Cardiac fibroblast (primary cell): ENCODE results near the gene DGKB.

ENCODE experiments used
- DNase-seq, 2 donors: peaks; one replicate each; pipeline versions ENCODE4 v3.0.0 to v3.0.0-alpha.2; 2010; ENCODE audit warnings: low read depth in 2 of 2
- H3K4me3 ChIP-seq, 2 donors: replicated peaks in 1 of 2; 1 replicate in 1 of 2; 2 replicates in 1 of 2; pipeline ENCODE4 v1.5.1; 2011; ENCODE audit warnings: low read depth in 2 of 2, low read length in 2 of 2, mild to moderate bottlenecking in 2 of 2, moderate library complexity in 1 of 2
- TF ChIP-seq, protein P1 (sequence below): IDR thresholded peaks from one replicate; pipeline ENCODE4 v1.5.1; 2011; ENCODE audit warnings: low read depth, mild to moderate bottlenecking, low read length, inconsistent platforms

The DGKB gene

DNA sequence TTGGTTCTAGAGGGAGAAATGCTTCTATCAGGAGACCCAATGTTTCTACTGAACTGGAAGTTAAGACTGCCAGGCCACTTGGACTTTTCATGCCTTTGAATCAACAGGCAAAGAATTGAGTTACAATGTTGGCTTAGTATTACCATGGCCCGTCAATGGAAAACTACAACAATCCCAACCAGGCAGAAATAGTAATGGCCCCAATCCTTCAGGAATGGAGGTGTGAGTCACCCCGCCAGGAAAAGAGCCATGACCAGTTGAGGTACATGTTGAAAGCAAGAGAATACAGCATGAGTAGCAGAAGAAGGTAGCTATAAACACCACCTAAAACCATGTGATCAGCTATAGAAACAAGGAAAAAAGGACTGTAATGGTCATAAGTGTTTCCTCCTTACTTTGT, 101.9 kb downstream of the DGKB start:
- no peak for DNase-seq
- no peak overlapping the region for H3K4me3 ChIP-seq
- TF ChIP-seq, protein P1, sequence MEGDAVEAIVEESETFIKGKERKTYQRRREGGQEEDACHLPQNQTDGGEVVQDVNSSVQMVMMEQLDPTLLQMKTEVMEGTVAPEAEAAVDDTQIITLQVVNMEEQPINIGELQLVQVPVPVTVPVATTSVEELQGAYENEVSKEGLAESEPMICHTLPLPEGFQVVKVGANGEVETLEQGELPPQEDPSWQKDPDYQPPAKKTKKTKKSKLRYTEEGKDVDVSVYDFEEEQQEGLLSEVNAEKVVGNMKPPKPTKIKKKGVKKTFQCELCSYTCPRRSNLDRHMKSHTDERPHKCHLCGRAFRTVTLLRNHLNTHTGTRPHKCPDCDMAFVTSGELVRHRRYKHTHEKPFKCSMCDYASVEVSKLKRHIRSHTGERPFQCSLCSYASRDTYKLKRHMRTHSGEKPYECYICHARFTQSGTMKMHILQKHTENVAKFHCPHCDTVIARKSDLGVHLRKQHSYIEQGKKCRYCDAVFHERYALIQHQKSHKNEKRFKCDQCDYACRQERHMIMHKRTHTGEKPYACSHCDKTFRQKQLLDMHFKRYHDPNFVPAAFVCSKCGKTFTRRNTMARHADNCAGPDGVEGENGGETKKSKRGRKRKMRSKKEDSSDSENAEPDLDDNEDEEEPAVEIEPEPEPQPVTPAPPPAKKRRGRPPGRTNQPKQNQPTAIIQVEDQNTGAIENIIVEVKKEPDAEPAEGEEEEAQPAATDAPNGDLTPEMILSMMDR: no peak

DNA sequence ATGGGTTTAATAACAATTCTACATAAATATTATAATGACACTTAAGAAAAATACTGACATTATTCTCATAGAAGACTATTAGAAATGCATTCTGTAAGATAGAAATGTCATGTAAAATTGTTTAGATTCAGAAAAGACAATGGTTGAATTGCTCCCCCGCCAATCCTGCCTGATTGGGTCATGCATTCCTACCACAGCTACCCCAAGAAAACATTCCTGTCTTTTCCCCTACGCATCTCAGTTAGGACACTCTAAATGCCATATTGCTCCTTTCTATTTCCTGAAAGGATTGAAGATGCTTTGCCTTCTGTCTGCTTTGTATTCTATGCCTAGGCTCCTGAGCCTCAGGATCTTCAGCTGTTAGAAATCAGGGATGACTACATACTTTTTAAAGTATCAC, 109.4 kb downstream of the DGKB start:
- TF ChIP-seq, protein P1: no peak
- H3K4me3 ChIP-seq: no peak overlapping the region
- no peak for DNase-seq

DNA sequence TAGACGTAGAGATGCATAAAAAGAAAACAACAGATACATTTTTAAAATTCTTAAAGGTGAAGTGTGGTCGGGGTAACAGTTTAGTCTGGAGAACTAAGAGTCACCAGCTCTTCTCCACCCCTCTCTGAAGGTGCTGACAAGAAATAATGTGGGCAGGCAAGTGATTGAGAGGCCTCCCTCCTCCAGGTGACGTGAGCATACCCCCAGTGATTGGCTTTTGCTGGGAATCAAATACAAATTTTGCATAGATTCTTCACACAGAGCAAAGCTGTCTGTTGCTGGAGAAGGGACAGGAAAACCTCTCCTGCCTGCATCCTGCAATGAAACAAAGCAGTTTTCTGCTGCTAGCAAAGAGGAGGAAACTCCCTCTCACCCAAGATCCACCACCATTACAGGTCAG, 115.0 kb downstream of the DGKB start:
- TF ChIP-seq, protein P1: no peak
- no peak overlapping the region for H3K4me3 ChIP-seq
- no peak for DNase-seq

DNA sequence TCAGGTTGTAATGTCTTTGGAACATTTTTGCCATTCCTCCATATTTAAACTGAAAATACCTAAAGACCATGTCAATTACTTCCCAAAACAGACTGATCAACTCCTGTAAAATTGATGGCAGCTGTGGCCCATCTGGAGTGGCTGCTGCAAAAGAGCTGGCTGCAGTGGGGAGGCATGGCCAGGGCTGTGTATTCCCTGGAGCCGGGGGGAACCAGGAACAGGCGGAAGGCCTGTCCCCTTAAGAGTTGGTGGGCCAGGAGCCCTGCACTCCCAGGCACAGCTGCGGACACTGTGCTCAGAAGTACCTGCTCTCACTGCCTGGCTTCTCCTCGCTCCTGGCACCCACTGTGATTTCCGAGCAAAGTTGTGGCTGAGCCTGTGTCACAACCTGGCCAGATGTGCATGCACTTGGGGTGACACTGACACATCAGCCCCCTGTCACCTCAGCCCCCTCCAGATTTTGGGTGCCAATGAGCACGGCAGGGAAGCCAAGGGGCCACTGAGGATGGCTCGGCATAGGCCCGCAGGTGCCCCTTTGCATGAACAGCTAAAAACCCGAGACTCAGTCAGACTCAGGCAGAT, 116.1 kb downstream of the DGKB start:
- TF ChIP-seq, protein P1: no peak
- no peak overlapping the region for H3K4me3 ChIP-seq
- DNase-seq: no peak

DNA sequence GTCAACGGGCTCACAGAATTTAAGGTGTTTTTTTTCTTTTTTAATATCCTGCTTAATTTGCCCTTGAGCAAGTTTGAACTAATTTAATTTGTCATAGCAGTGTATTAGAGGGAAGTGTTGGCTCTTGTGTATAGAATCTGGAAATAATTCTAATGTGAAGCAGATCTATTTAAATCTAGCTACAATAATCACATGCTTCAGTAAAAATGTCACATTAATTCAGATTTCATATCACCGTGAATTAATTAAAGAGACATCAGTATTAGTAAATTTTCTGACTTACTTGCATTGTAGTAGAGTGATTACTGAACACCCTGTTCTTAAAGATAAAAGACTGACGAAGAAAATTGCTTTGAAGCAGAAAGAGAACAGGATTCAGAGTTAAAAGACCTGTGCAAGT, 124.7 kb downstream of the DGKB start:
- DNase-seq: no peak
- no peak overlapping the region for H3K4me3 ChIP-seq
- TF ChIP-seq, protein P1: no peak

DNA sequence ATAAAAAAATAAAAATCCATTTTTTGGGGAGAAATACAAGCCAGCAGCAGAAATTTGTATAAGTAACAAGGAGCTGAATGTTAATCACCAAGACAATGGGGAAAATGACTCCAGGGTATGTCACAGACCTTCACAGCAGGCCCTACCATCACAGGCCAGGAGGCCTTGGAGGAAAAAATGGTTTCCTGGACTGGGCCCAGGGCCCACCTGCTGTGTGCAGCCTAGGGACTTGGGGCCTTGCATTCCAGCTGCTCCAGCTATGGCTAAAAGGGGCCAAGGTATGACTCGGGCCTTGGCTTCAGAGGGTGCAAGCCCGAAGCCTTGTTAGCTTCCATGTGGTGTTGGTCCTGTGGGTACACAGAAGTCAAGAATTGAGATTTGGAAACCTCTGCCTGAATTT, 126.3 kb downstream of the DGKB start:
- no peak for DNase-seq
- TF ChIP-seq, protein P1: no peak
- H3K4me3 ChIP-seq: no peak overlapping the region

DNA sequence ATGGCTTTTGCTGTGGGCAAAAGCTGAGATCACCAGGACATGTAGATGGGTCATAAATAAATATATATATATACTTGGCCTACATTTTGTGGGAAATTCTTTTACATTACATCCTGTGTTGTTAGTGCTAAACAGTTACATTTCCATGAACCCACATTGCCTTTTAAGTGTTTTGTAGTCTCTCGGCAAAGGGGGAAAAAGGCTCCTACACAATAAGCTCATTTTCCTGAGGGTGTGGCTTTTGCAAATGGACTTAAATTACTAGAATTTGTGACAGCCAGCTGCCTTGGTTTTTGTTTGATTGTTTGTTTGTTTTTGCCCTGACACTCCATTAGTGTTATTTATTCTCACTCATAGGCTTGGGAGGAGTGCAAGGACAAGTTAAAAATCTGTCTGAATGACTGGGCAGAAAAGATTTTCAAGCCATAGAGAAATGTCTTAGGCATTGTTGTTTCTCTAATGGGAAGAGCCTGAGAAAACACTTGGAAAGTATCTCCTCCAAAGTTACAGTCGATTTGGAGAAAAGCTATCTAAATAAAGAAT, 128.8 kb downstream of the DGKB start:
- no peak overlapping the region for H3K4me3 ChIP-seq
- TF ChIP-seq, protein P1: no peak
- no peak for DNase-seq
